Nephron progenitor cell (in vitro differentiated cells): ENCODE results near the gene ANKRD33B.

ENCODE experiments used
- DNase-seq: peaks from one replicate; pipeline ENCODE4 v3.0.0; 2021
- H3K27ac Mint-ChIP-seq: 2 replicates; pipeline ENCODE4 v1.8.0; 2021; ENCODE audit warnings: mild to moderate bottlenecking, moderate library complexity, mixed read lengths
- H3K27me3 Mint-ChIP-seq: 2 replicates; pipeline ENCODE4 v1.8.0; 2021; ENCODE audit warnings: mild to moderate bottlenecking, low read depth, mixed read lengths; ENCODE audit not compliant: poor library complexity
- H3K36me3 Mint-ChIP-seq: 2 replicates; pipeline ENCODE4 v1.8.0; 2021; ENCODE audit warnings: low read depth, mixed read lengths
- H3K4me1 Mint-ChIP-seq: 2 replicates; pipeline ENCODE4 v1.8.0; 2021; ENCODE audit warnings: mixed read lengths
- H3K4me3 Mint-ChIP-seq: 2 replicates; pipeline ENCODE4 v1.8.0; 2021; ENCODE audit warnings: mild to moderate bottlenecking, moderate library complexity, mixed read lengths
- H3K9me3 Mint-ChIP-seq: 2 replicates; pipeline ENCODE4 v1.8.0; 2021; ENCODE audit warnings: mild to moderate bottlenecking, moderate library complexity, mixed read lengths
- TF ChIP-seq, protein P1 (sequence below): fragments of 200-600 bp; sonication (generic); IDR thresholded peaks from 2 replicates; pipeline ENCODE4 v1.5.0; 2021; ENCODE audit warnings: antibody characterized with exemption

ANKRD33B gene

DNA sequence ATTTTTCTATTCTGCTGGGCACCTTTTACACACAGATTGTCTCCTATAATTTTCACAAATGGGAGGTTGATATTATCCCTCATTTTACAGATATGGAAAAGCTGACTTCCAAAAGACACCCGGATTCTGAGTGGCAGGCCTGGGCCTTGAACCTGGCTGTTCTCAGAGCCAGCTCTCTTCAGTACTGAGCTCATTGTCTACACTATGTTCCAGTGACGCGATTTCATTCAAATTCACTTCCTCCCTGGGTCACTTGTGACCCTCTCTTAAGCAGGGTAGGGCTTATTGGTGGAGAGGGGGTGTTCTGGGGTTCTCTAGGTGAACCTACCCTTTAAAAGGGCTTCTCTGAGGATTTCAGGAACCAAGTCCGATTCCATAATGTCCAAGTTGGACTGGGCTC is 70.2 kb downstream of the ANKRD33B start:
- no peak for DNase-seq
- peaks cover 62% of the 10 kb centered on the region for H3K27me3 Mint-ChIP-seq
- peaks cover 5% of the 10 kb centered on the region for H3K36me3 Mint-ChIP-seq
- TF ChIP-seq, protein P1, sequence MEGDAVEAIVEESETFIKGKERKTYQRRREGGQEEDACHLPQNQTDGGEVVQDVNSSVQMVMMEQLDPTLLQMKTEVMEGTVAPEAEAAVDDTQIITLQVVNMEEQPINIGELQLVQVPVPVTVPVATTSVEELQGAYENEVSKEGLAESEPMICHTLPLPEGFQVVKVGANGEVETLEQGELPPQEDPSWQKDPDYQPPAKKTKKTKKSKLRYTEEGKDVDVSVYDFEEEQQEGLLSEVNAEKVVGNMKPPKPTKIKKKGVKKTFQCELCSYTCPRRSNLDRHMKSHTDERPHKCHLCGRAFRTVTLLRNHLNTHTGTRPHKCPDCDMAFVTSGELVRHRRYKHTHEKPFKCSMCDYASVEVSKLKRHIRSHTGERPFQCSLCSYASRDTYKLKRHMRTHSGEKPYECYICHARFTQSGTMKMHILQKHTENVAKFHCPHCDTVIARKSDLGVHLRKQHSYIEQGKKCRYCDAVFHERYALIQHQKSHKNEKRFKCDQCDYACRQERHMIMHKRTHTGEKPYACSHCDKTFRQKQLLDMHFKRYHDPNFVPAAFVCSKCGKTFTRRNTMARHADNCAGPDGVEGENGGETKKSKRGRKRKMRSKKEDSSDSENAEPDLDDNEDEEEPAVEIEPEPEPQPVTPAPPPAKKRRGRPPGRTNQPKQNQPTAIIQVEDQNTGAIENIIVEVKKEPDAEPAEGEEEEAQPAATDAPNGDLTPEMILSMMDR: no peak
- peaks cover 41% of the 10 kb centered on the region for H3K4me1 Mint-ChIP-seq
- H3K9me3 Mint-ChIP-seq: peaks cover 6% of the 10 kb centered on the region
- H3K4me3 Mint-ChIP-seq: no peak overlapping the region
- H3K27ac Mint-ChIP-seq: no peak overlapping the region

DNA sequence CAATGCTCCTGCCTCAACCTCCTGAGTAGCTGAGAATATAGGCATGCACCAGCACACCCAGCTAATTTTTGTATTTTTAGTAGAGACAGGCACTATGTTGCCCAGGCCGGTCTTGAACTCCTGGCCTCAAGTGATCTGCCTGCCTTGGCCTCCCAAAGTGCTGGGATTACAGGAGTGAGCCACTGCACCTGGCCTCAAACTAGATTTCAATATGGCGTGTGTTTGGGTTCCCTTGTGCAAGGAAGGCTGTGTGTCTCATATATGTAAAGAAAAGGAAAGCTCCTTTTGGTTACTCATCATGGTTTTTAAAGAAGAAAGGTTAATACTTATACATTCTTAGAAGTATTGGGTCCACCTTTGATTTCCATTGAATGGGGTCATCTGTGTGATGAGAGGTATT is 70.7 kb downstream of the ANKRD33B start:
- H3K27ac Mint-ChIP-seq: no peak overlapping the region
- peaks cover 6% of the 10 kb centered on the region for H3K9me3 Mint-ChIP-seq
- peaks cover 5% of the 10 kb centered on the region for H3K36me3 Mint-ChIP-seq
- TF ChIP-seq, protein P1: no peak
- peaks cover 58% of the 10 kb centered on the region for H3K27me3 Mint-ChIP-seq
- H3K4me3 Mint-ChIP-seq: no peak overlapping the region
- peaks cover 41% of the 10 kb centered on the region for H3K4me1 Mint-ChIP-seq
- no peak for DNase-seq

DNA sequence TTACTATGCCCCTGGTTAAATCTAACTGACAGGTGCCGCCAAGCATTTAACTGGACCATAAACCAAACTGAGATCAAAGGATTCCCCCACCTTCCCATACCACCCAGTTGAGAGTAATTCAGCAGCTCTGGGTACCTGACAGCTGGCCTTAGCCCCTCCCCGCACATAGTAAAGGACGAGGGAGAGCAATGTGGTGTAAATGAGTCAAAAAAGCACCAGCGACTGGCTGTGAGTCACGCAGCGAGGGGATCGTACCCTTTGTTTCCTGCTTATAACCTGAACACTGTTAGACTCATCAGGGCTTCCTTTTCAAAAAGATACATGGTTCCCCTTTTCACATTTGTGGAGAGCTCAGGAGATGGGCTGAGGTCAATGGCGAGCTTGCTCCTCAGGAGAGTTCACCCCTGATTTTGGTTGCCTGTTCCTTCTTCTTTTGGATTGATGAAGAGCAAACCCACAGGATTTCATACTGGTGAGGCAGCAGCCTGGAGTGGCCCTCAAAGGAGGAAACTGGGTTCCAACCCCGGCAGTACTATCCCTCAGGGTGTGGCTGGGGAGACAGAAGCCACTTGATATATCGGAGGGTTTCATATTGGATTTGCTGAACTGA is 71.5 kb downstream of the ANKRD33B start:
- TF ChIP-seq, protein P1: no peak
- H3K4me3 Mint-ChIP-seq: no peak overlapping the region

DNA sequence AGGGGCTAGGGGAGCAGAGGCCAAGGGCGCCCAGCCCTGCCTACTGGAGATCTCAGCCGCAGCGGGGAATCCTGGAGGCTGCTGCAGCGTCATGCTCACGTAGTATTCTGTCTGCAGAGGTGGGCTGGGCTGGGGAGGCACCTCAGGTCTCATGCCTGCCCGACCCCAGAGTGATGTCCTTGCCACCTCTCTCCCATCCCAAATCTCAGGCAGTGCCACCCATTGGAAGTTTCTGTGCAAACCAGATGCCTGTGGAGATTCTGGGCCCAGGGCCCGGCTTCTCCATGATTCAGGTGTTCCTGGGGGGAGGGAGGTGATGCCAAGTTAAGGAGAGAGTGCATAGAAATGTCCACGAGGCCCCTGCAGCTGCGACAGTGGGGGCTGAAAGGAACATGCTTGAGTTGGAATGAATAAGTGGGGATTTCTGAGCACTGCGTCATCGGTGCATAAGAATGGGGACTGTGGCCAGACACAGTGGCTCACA is 72.0 kb downstream of the ANKRD33B start:
- Mint-ChIP-seq H3K36me3 (peaks cover 9% of the 10 kb centered on the region), H3K27me3 (peaks cover 56% of the 10 kb centered on the region), H3K4me3 (no peak overlapping the region), H3K4me1 (peaks cover 41% of the 10 kb centered on the region), H3K27ac (no peak overlapping the region), H3K9me3 (peaks cover 12% of the 10 kb centered on the region)
- no peak for DNase-seq
- TF ChIP-seq, protein P1: no peak

More for the DNA sequence above, 71.5 kb downstream of the ANKRD33B start:
- peaks cover 41% of the 10 kb centered on the region for H3K4me1 Mint-ChIP-seq
- no peak for DNase-seq
- H3K27me3 Mint-ChIP-seq: peaks cover 54% of the 10 kb centered on the region
- no peak overlapping the region for H3K27ac Mint-ChIP-seq
- H3K9me3 Mint-ChIP-seq: peaks cover 12% of the 10 kb centered on the region
- H3K36me3 Mint-ChIP-seq: peaks cover 8% of the 10 kb centered on the region

DNA sequence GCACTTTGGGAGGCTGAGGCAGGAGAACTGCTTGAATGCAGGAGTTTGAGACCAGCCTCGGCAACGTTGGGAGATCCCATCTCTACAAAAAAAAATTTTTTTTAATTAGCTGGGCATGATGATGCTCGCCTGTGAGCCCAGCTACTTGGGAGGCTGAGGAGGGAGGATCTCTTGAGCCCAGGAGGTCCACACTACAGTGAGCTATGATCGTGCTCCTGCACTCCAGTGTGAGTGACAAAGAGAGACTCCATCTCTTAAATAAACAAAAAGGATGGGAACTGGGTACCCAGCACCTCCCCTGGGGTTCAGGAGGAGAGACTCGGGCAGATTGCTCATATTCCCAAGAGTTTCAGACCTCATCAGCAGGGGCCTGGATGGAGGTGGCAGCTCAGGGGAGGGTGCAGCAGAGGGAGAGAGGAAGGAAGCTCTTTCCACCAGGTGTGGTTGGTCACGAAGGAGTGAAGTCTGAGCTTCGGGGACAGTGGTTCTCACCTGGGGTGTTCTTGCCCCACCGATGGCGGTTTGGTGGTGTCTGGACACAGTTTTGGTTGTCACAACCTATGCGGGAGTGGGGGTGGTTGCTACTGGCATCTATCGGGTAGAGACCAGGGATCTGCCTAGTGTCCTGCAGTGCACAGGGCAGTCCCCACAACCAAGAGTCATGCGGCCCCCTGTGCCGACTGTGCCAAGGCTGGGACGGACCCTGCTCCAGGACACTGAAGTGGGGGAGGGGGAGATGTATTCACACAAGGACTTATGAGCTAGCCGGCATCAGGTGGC is 72.7 kb downstream of the ANKRD33B start:
- DNase-seq: no peak
- Mint-ChIP-seq H3K9me3 (peaks cover 12% of the 10 kb centered on the region), H3K27ac (no peak overlapping the region), H3K36me3 (peaks cover 9% of the 10 kb centered on the region), H3K4me3 (no peak overlapping the region), H3K4me1 (peaks cover 34% of the 10 kb centered on the region), H3K27me3 (peaks cover 54% of the 10 kb centered on the region)
- TF ChIP-seq, protein P1: no peak
